Midbrain (tissue), 1 donor: ENCODE data around the gene ING1.

Experiments used
- DNase-seq: peaks from one replicate; lab custom pipeline; 2025; lab: John Stamatoyannopoulos, UW

ING1 gene

GRCh38 chr13:110772091-110772984, 58.8 kb downstream of the ING1 start:
- no peak for DNase-seq
